ENCODE data around the gene VSTM4.

VSTM4 gene

GRCh38 chr10:49110684-49111319 lies 4.5 kb downstream of the VSTM4 start:
- Histone ChIP-seq H3K9me3 (ENCODE audit: control insufficient read depth in 2 of 2, low read length in 2 of 2) (no peaks in the 10 kb centered on the region), H3K4me1 (ENCODE audit: control insufficient read depth in 2 of 2, insufficient read depth in 2 of 2, low read length in 2 of 2) (peaks cover 0 to 3% of the 10 kb centered on the region in 2 donors), H3K27me3 (ENCODE audit: control insufficient read depth in 2 of 2, insufficient read depth in 2 of 2, low read length in 2 of 2) (peaks cover 2 to 3% of the 10 kb centered on the region in 2 donors), H3K36me3 (ENCODE audit: control insufficient read depth in 2 of 2, insufficient read depth in 2 of 2, low read length in 2 of 2) (no peaks in the 10 kb centered on the region), H3K4me3 (ENCODE audit: low read length in 2 of 2) (no peak overlapping the region), H3K9ac (ENCODE audit: low read depth in 1 of 2, low read length in 2 of 2) (no peak overlapping the region), H3K27ac (ENCODE audit: low read depth in 2 of 2, low read length in 2 of 2) (no peak overlapping the region)

- H3K4me3 ChIP-seq (ENCODE audit: low read length in 2 of 2), result no peak overlapping the region
- no peaks in the 10 kb centered on the region for H3K9me3 ChIP-seq (ENCODE audit: control insufficient read depth in 2 of 2, low read length in 2 of 2)
- H3K27me3 ChIP-seq (ENCODE audit: control insufficient read depth in 2 of 2, insufficient read depth in 2 of 2, low read length in 2 of 2), result peaks cover 0 to 2% of the 10 kb centered on the region in 2 donors
- no peaks in the 10 kb centered on the region for H3K4me1 ChIP-seq (ENCODE audit: control insufficient read depth in 2 of 2, insufficient read depth in 2 of 2, low read length in 2 of 2)
- H3K27ac ChIP-seq (ENCODE audit: low read depth in 2 of 2, low read length in 2 of 2), result no peak overlapping the region
- H3K36me3 ChIP-seq (ENCODE audit: control insufficient read depth in 2 of 2, insufficient read depth in 2 of 2, low read length in 2 of 2), result no peaks in the 10 kb centered on the region
- no peak overlapping the region for H3K9ac ChIP-seq (ENCODE audit: low read depth in 1 of 2, low read length in 2 of 2)
Measured at GRCh38 chr10:49109669-49110340, 5.5 kb downstream of the VSTM4 start.

- Histone ChIP-seq H3K27ac (ENCODE audit: low read depth in 2 of 2, low read length in 2 of 2) (no peak overlapping the region), H3K9ac (ENCODE audit: low read depth in 1 of 2, low read length in 2 of 2) (no peak overlapping the region), H3K4me1 (ENCODE audit: control insufficient read depth in 2 of 2, insufficient read depth in 2 of 2, low read length in 2 of 2) (no peaks in the 10 kb centered on the region), H3K36me3 (ENCODE audit: control insufficient read depth in 2 of 2, insufficient read depth in 2 of 2, low read length in 2 of 2) (no peaks in the 10 kb centered on the region), H3K9me3 (ENCODE audit: control insufficient read depth in 2 of 2, low read length in 2 of 2) (no peaks in the 10 kb centered on the region), H3K27me3 (ENCODE audit: control insufficient read depth in 2 of 2, insufficient read depth in 2 of 2, low read length in 2 of 2) (peaks cover 0 to 2% of the 10 kb centered on the region in 2 donors), H3K4me3 (ENCODE audit: low read length in 2 of 2) (no peak overlapping the region)
Measured at GRCh38 chr10:49108656-49109055, 6.7 kb downstream of the VSTM4 start.

DNA sequence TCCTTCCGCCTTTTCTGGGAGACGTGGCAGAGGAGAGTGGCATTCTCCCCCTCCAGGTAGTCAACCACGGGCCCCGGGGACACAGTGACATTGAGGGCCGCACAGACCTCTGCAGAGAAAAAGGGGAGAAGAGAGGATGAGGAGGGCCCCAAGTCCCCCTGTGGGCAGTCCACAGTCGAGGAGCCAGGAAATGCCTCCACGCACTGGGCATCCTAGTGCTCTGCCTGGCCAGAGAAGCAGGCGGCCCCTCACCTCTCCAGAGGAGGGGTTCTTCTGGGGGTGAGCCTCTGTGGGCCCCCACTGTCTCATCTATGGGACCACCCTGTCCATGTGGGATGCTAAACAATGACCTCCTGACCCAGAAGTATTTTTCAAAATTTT lies 7.4 kb downstream of the VSTM4 start:
- Histone ChIP-seq H3K9ac (ENCODE audit: low read depth in 1 of 2, low read length in 2 of 2) (no peak overlapping the region), H3K36me3 (ENCODE audit: control insufficient read depth in 2 of 2, insufficient read depth in 2 of 2, low read length in 2 of 2) (no peaks in the 10 kb centered on the region), H3K4me3 (ENCODE audit: low read length in 2 of 2) (no peak overlapping the region), H3K27me3 (ENCODE audit: control insufficient read depth in 2 of 2, insufficient read depth in 2 of 2, low read length in 2 of 2) (no peaks in the 10 kb centered on the region), H3K27ac (ENCODE audit: low read depth in 2 of 2, low read length in 2 of 2) (no peak overlapping the region), H3K4me1 (ENCODE audit: control insufficient read depth in 2 of 2, insufficient read depth in 2 of 2, low read length in 2 of 2) (no peaks in the 10 kb centered on the region), H3K9me3 (ENCODE audit: control insufficient read depth in 2 of 2, low read length in 2 of 2) (no peaks in the 10 kb centered on the region)

GRCh38 chr10:49107111-49107886 lies 8.0 kb downstream of the VSTM4 start:
- no peaks in the 10 kb centered on the region for H3K27me3 ChIP-seq (ENCODE audit: control insufficient read depth in 2 of 2, insufficient read depth in 2 of 2, low read length in 2 of 2)
- no peak overlapping the region for H3K9ac ChIP-seq (ENCODE audit: low read depth in 1 of 2, low read length in 2 of 2)
- H3K27ac ChIP-seq (ENCODE audit: low read depth in 2 of 2, low read length in 2 of 2), result no peak overlapping the region
- H3K4me3 ChIP-seq (ENCODE audit: low read length in 2 of 2), result no peak overlapping the region
- H3K4me1 ChIP-seq (ENCODE audit: control insufficient read depth in 2 of 2, insufficient read depth in 2 of 2, low read length in 2 of 2), result no peaks in the 10 kb centered on the region
- no peaks in the 10 kb centered on the region for H3K36me3 ChIP-seq (ENCODE audit: control insufficient read depth in 2 of 2, insufficient read depth in 2 of 2, low read length in 2 of 2)
- no peaks in the 10 kb centered on the region for H3K9me3 ChIP-seq (ENCODE audit: control insufficient read depth in 2 of 2, low read length in 2 of 2)

DNA sequence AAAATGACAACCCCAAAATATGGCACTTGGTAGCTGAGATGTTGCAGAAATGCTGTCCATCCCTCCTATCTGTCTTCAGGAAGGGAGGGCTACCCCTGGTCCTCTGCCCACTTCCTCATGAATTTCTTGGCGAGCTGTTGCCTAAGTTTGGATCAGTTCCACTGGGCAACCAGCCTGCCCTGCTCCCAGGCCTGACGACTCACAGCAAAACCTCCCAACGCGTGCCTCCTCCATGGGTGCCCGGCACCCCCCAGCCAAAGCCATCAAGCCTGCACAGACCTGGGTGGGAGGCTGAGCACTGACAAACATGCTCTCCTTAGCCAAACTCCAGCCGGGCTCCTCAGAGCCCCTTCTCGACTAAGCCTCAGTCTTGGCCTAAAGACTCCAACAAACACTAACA lies 8.9 kb downstream of the VSTM4 start:
- no peak overlapping the region for H3K27ac ChIP-seq (ENCODE audit: low read depth in 2 of 2, low read length in 2 of 2)
- no peaks in the 10 kb centered on the region for H3K4me1 ChIP-seq (ENCODE audit: control insufficient read depth in 2 of 2, insufficient read depth in 2 of 2, low read length in 2 of 2)
- no peaks in the 10 kb centered on the region for H3K9me3 ChIP-seq (ENCODE audit: control insufficient read depth in 2 of 2, low read length in 2 of 2)

GRCh38 chr10:49105076-49105475 lies 10.2 kb downstream of the VSTM4 start:
- H3K4me1 ChIP-seq (ENCODE audit: control insufficient read depth in 2 of 2, insufficient read depth in 2 of 2, low read length in 2 of 2), result no peaks in the 10 kb centered on the region
- H3K9me3 ChIP-seq (ENCODE audit: control insufficient read depth in 2 of 2, low read length in 2 of 2), result no peaks in the 10 kb centered on the region
- no peak overlapping the region for H3K27ac ChIP-seq (ENCODE audit: low read depth in 2 of 2, low read length in 2 of 2)

More for the DNA sequence above, 8.9 kb downstream of the VSTM4 start:
- no peaks in the 10 kb centered on the region for H3K36me3 ChIP-seq (ENCODE audit: control insufficient read depth in 2 of 2, insufficient read depth in 2 of 2, low read length in 2 of 2)
- no peaks in the 10 kb centered on the region for H3K27me3 ChIP-seq (ENCODE audit: control insufficient read depth in 2 of 2, insufficient read depth in 2 of 2, low read length in 2 of 2)
- H3K9ac ChIP-seq (ENCODE audit: low read depth in 1 of 2, low read length in 2 of 2), result no peak overlapping the region
- H3K4me3 ChIP-seq (ENCODE audit: low read length in 2 of 2), result no peak overlapping the region

DNA sequence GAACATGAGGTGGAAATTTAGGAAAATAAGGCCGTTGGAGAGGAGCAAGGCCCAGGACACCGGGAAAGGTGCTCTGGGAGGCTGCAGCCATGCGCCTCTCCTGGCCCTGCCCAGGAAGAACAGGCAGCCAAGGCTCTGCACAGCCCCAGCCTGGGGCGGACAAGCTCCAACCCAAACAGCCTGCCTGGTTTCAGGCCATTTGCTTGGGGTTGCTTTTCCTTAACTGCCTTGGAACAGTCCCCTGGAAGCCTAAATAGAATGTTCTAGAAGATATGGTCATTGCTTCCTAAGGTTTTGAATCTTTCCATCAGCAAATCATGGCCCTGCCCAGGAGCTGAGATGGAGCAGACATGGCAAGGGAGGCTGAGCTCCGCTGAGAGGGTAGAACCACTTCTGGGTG lies 11.0 kb downstream of the VSTM4 start:
- Histone ChIP-seq H3K9ac (ENCODE audit: low read depth in 1 of 2, low read length in 2 of 2) (no peak overlapping the region), H3K4me3 (ENCODE audit: low read length in 2 of 2) (no peak overlapping the region), H3K9me3 (ENCODE audit: control insufficient read depth in 2 of 2, low read length in 2 of 2) (no peaks in the 10 kb centered on the region), H3K27ac (ENCODE audit: low read depth in 2 of 2, low read length in 2 of 2) (no peak overlapping the region), H3K27me3 (ENCODE audit: control insufficient read depth in 2 of 2, insufficient read depth in 2 of 2, low read length in 2 of 2) (no peaks in the 10 kb centered on the region), H3K4me1 (ENCODE audit: control insufficient read depth in 2 of 2, insufficient read depth in 2 of 2, low read length in 2 of 2) (no peaks in the 10 kb centered on the region), H3K36me3 (ENCODE audit: control insufficient read depth in 2 of 2, insufficient read depth in 2 of 2, low read length in 2 of 2) (no peaks in the 10 kb centered on the region)

More at GRCh38 chr10:49105076-49105475, 10.2 kb downstream of the VSTM4 start:
- Histone ChIP-seq H3K9ac (ENCODE audit: low read depth in 1 of 2, low read length in 2 of 2) (no peak overlapping the region), H3K36me3 (ENCODE audit: control insufficient read depth in 2 of 2, insufficient read depth in 2 of 2, low read length in 2 of 2) (no peaks in the 10 kb centered on the region), H3K27me3 (ENCODE audit: control insufficient read depth in 2 of 2, insufficient read depth in 2 of 2, low read length in 2 of 2) (no peaks in the 10 kb centered on the region), H3K4me3 (ENCODE audit: low read length in 2 of 2) (no peak overlapping the region)

- Histone ChIP-seq H3K27ac (ENCODE audit: low read depth in 2 of 2, low read length in 2 of 2) (no peak overlapping the region), H3K9me3 (ENCODE audit: control insufficient read depth in 2 of 2, low read length in 2 of 2) (no peaks in the 10 kb centered on the region), H3K36me3 (ENCODE audit: control insufficient read depth in 2 of 2, insufficient read depth in 2 of 2, low read length in 2 of 2) (no peaks in the 10 kb centered on the region), H3K9ac (ENCODE audit: low read depth in 1 of 2, low read length in 2 of 2) (no peak overlapping the region), H3K4me1 (ENCODE audit: control insufficient read depth in 2 of 2, insufficient read depth in 2 of 2, low read length in 2 of 2) (no peaks in the 10 kb centered on the region), H3K27me3 (ENCODE audit: control insufficient read depth in 2 of 2, insufficient read depth in 2 of 2, low read length in 2 of 2) (no peaks in the 10 kb centered on the region), H3K4me3 (ENCODE audit: low read length in 2 of 2) (no peak overlapping the region)
Measured at GRCh38 chr10:49103761-49104160, 11.6 kb downstream of the VSTM4 start.

- H3K9ac ChIP-seq (ENCODE audit: low read depth in 1 of 2, low read length in 2 of 2), result no peak overlapping the region
- no peaks in the 10 kb centered on the region for H3K9me3 ChIP-seq (ENCODE audit: control insufficient read depth in 2 of 2, low read length in 2 of 2)
- H3K4me1 ChIP-seq (ENCODE audit: control insufficient read depth in 2 of 2, insufficient read depth in 2 of 2, low read length in 2 of 2), result no peaks in the 10 kb centered on the region
- no peaks in the 10 kb centered on the region for H3K36me3 ChIP-seq (ENCODE audit: control insufficient read depth in 2 of 2, insufficient read depth in 2 of 2, low read length in 2 of 2)
- no peak overlapping the region for H3K4me3 ChIP-seq (ENCODE audit: low read length in 2 of 2)
- no peak overlapping the region for H3K27ac ChIP-seq (ENCODE audit: low read depth in 2 of 2, low read length in 2 of 2)
- H3K27me3 ChIP-seq (ENCODE audit: control insufficient read depth in 2 of 2, insufficient read depth in 2 of 2, low read length in 2 of 2), result no peaks in the 10 kb centered on the region
Measured at GRCh38 chr10:49099046-49099445, 16.3 kb downstream of the VSTM4 start.

All from mucosa of rectum (tissue), 2 donors.